HG03520 (cell line): ENCODE measurements around the gene SLC41A2.
"Not testable (repeated sequence)": the region's sequence is repeated elsewhere in the genome, so short reads cannot be mapped to it uniquely, and the experiment has no call there.

Experiments used
- ATAC-seq: cut with Tn5 transposase; IDR thresholded peaks from one replicate; pipeline ENCODE4 v1.9.1; 2021; ENCODE audit warnings: mild to moderate bottlenecking, moderate library complexity; ENCODE audit not compliant: unreplicated experiment

The SLC41A2 gene, protein sequence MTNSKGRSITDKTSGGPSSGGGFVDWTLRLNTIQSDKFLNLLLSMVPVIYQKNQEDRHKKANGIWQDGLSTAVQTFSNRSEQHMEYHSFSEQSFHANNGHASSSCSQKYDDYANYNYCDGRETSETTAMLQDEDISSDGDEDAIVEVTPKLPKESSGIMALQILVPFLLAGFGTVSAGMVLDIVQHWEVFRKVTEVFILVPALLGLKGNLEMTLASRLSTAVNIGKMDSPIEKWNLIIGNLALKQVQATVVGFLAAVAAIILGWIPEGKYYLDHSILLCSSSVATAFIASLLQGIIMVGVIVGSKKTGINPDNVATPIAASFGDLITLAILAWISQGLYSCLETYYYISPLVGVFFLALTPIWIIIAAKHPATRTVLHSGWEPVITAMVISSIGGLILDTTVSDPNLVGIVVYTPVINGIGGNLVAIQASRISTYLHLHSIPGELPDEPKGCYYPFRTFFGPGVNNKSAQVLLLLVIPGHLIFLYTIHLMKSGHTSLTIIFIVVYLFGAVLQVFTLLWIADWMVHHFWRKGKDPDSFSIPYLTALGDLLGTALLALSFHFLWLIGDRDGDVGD

DNA sequence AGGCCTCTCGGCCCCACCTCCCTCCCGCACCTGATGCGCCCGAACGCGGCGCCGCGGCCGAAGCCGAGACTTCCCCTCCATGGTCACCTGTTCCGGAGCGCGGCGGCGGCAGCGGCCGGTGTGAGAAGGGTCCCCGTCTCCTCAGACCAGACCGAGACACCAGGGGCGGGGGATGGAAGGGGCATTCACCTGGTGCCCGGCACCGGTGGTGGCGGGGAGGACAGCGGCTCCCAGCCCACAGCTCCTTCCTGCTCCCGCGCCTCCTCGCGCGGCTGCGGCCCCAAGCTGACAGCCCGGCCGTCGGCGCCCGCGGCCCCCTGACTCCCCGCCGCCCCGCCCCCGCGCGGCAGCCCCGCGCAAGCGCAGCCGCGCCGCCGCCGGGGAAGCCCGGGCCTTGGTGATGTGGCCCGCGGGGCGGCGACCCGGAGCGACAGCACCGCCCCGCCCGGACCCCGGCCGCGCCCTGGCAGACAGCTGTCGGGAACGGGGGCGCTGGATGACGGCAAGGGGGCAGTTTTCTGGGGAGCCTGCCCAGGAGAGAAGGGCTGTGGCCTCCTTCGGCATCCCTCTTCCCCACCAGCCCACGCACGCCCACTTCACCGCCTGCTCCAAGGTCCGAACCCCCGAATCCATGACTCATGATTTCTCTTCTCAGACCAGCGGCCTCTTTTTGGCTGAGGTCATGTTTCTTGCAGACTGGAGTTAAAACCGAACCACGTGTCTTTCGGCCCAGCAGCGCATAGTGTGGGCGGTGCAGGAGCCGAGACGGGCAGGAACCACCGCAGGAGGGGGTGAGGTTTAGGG is at the start of gene SLC41A2:
Gene SLC41A2 (minus strand): TSS at position 290 of the 804 bp plus-strand sequence. CDS start 29,763 bp downstream, outside the sequence.
- ATAC-seq = peak; percentile 65

DNA sequence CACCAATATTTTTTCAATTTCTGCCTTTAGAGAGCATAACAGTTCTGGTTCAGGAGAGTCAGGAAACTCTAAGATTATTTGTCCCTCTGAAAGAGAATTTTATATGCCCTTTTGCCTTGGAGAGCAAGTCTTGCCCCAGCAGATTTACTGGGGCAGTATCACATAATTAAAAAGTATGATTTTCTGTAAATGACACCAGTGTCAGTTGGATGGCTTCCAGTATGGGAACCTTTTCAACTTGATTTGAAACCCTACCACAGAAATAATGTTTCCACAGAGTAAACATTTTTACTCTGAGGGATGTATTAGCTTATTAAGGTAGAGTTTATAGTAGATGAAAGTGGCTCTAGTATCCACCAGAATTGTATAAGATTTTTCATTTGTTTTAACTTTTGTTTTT is 43.4 kb upstream of the SLC41A2 start:
- ATAC-seq = no peak

DNA sequence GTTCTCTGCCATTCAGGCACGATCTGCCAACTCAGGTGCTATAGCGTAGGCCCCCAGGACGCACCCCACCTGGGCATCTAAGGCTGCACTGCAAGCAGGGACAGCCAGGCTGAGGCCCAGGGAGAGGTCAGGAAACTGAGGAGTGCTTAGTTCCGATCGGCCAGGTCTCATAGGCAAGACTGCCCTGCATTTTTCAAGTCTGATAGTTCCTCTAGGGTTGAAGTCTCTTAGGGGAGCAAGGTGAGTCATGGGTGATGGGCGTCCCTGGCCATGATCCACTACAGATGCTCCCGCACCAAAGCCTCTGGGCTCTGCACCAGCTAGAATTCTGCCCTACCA is 41.2 kb upstream of the SLC41A2 start:
- no peak for ATAC-seq

DNA sequence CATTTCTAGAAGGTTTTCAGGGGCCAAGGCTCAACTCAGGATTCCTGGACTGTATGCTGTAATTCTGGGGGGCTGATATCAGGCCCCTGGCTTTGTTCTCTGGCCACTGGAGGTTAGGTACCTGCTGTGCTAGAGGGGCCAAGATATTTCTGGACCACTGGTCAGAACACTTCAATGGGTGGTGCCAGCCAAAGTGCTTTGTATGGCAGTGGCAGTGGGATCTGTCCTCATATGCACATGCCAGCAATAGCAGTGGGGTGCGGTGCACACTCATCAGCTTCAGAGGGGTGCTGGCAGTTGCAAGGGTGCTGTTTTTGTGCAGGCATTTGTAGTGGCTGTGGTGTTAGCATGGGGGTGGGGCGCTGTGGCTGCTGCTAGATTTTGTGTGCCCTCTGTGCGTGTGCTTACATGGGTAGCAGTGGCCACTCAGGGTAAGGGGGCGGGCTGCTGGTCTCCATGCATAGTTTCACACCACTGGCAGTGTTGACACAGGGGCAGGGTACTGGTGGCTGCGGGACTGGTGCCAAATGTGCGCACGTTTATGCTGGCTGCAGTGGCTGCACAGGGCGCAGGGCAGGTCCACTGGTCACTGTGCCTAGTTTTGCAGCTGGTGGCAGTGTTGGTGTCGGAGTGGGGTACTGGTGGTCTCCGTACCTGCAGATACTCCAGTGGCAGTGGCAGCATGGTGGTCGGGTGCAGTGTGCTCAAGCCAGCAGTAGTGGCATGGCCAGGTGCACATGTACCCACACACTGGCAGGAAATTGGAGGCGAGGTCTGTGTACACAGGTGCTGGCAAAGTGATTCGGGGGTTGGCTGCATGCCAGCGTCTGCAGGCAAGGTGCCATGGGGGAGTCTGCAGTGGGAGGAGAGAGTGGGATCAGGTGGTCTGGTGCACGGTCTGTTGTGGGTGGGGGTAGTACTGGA is 40.6 kb upstream of the SLC41A2 start:
- ATAC-seq = no peak

DNA sequence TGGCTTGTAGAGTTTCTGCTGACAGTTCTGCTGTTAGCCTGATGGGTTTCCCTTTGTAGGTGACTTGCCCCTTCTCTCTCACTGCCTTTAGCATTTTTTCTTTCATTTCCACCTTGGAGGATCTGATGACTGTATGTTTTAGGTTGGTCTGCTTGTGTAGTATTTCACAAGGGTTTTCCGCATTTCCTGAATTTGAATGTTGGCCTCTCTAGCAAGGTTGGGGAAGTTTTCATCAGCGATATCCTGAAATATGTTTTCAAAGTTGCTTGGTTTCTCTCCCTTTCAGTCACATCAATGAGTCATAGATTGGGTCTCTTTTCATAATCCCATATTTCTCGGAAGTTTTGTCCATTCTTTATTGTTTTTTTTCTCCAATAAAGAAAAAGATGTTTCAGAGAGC is 39.5 kb upstream of the SLC41A2 start:
- ATAC-seq = no peak

DNA sequence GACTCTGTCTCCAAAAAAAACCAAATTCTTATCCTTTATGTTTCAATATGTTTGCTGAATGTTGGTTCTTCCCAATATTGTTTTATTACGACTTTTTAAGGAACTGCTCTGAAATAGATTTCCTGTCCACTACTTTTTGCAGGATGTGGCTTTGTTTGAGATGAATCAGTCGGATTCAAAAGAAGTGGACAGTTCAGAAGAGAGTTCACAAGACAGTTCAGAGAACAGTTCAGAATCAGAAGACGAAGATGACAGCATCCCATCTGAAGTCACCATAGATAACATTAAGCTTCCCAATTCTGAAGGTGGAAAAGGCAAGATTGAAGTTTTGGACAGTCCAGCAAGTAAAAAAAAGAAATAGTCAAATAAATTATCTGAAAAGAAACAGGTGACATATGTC is 36.2 kb upstream of the SLC41A2 start:
- ATAC-seq = no peak

DNA sequence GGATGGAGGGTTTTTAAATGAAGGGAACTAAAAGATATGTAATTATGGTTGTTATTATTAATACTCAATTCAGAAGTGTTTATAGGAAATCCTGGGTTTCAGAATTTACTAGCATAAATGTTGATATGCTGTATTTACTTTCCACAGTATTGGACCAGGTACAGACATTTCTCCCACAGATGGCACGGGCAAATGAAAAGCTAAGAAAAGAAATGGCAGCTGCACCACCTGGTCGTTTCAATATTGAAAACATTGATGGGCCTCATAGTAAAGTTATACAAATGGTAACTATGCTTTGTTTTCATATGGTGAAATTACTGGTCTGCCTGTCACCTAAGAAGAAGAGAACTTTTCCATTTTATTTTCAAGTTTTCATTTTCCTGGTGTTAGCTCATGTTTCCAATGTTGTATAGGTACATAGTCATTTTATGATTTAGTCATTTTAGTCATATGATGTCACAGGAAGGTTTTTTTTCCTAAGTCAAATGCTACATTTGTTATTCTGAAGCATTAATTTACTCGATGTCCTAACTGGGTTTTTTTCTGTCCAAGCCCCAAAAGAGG is 33.6 kb upstream of the SLC41A2 start:
- no peak for ATAC-seq

DNA sequence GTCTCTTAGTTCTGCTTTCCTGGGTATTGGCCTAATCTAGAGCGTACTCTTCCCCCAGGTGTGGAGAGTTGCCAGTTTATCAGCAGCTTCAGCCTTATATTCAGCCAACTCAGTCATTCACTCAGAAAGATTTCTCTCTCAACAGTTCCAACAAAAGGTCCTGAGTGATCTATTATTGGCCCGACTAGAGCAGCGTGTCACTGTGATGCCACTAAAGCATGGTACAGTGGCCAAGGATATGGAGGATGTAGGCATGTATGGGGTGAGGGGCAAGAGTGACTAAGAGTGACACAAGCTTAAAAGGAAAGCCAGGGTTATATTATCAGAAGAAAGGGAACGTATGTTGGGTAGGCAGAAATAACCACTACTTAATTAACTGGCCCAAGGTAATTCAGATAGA is 32.9 kb upstream of the SLC41A2 start:
- ATAC-seq = no peak

DNA sequence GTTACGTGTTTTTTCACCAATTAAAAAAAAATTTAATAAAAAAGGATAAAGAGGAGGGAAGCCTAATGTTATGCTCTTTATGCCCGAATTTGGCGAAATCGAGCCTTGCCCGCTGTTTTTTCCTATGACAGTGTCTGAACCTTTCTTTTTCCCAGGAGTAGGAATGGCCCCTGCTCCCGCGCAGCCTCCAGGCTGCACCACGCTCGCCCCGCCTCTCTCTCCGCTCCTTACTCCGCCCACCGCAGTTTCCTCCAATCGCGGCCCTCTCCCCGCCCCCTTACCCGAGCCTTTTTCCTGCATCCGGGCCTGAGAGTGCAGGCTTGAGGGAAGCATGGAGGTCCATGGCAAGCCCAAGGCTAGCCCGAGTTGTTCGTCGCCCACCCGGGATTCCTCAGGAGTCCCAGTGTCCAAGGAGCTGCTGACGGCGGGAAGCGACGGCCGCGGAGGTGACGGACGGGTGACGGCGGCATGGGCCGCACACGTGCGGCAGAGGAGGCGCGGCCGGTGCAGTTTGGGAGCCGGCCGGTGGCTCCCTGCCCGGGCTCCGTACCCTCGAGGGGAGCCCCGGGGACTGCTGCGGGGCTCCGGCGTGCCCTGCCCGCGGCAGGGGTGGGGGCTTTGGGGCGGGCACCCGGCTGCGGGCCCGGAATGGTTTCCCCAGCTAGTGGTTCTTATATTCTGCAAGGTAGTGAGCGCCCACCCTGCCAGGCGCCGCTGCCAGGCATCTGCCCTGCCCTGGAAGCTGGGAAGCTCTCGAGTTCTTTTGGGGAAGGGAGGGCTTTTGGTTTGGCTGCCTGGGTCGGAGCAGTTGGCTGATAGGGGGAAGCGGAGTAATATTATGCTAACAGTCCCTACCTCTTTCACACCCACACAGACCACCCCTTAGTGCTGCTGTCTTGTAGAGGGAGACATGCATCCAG is 28.2 kb upstream of the SLC41A2 start, which contains the start of gene NOPCHAP1:
Gene NOPCHAP1 (plus strand): TSS at position 295 of the 920 bp plus-strand sequence. CDS start 37 bp downstream, at position 332.
- ATAC-seq = peak; percentile 86

DNA sequence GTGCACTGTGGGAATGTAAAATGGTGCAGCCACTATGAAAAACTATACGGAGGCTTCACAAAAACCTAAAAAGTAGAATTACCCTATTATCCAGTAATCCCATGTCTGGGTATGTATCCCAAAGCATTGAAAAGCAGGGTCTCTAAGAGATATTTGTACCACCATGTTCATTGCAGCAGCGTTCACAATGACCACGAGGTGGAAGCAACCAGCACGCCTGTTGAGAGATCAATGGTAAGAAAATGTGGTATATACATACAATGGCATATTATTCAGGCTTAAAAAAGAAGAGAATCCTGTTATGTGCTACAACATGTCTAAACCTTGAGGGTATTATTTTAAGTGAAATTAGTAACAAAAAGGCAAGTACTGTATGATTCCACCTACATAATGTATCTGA is 27.1 kb upstream of the SLC41A2 start:
- no peak for ATAC-seq

DNA sequence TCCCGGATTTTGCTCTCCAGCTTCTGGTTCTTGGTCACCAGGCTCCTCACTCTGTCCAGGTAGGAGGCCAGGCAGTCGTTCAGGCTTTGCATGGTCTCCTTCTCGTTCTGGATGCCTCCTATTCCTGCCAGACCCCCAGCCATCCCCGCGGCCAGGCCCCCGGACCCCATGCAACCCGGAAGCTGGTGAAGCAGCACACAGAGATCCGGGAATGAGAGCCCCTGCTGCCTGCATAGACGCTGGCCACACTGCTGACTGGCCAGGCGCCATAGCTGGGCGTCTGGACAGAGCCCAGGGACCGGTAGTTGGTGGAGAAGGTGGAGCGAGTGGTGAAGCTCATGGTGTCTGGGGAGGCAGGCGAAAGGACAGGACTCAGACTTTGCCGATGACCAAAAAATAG is 19.6 kb upstream of the SLC41A2 start:
- ATAC-seq = not testable (repeated sequence)

DNA sequence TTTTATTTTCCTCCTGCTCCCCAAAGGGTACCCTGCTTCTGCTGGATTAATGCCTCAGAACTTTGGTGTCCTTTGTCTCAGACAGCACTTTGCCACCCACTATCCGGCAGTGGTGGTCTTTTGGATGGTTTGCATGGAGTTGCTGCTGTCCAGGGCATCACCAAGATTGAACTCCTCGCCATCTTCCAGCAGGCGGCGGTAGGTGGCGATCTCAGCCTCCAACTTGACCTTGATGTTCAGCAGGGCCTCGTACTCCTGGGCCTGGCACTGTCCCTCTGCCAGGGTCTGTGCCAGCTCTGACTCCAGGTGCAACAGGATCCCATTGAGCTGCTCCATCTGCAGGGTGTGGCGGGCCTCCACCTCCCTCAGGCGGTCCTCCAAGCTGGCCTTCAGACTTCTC is 18.6 kb upstream of the SLC41A2 start:
- no peak for ATAC-seq

DNA sequence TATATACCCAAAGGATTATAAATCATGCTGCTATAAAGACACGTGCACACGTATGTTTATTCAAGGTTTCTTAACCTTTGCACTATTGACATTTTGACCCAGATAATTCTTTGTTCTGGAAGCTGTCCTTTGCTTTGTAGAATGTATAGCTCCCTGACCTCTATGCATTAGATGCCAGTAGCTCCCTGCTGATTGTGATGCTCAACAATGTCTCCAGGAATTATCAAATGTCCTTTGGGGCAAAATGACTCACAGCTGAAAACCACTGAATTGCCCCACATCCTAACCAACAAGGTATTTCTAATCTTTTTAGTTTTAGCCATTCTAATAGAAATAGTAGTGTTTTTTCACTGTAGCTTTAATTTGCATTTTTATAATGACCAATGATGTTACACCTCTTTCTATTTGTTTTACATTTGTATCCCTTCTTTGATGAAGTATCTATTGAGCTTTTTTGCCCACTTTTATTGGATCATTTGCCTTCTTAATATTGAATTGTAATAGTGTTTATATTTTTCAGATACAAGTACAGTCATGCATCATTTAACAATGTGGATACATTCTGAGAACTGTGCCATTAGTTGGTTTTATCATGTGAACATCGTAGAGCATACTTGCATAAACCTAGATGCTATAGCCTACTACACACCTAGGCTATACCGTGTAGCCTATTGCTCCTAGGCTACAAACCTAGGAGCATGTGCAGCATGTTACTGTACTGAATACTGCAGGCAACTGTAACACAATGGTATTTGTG is 17.7 kb upstream of the SLC41A2 start:
- no peak for ATAC-seq

DNA sequence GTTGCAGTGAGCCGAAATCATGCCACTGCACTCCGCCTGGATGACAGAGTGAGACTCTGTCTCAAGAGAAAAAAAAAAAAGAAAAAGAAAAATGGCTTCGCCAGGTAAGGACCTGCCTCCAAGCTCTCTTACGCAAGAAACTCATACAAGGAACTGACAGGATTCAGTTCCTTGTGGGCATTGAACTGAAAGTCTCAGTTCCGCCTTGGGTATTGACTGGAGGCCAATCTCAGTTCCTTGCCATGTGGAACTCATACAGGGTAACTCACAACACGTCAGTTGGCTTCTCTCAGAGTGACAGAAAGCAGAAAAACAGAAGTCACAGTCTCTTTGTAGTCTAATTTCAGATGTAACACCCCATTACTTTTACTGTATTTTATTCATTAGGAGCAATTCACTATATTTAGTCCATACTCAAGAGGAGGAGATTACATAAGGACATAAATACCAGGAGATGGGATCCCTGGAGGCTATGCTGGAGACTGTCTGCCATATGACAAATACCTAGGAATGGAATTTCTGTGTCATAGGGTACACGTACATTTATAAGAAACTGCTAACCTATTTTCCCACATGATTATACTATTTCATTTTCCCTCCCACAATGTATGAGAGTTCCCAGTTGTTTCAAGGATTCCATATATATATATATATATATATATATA is 16.7 kb upstream of the SLC41A2 start:
- peak; percentile 91 for ATAC-seq

DNA sequence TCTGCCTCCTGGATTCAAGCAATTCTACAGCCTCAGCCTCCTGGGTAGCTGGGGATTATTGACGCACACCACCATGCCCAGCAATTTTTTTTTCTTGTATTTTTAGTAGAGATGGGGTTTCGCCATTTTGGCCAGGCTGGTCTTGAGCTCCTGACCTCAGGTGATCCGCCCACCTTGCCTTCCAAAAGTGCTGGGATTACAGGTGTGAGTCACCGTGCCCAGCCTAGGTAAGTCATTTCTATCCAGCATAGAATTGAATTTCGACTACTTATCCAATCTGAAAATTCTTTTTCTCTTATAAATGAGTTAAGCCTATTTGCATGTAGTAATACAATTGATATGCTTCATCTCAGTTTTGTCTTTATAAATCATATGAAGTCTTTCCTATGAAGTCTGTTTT is 15.2 kb upstream of the SLC41A2 start:
- ATAC-seq = no peak

DNA sequence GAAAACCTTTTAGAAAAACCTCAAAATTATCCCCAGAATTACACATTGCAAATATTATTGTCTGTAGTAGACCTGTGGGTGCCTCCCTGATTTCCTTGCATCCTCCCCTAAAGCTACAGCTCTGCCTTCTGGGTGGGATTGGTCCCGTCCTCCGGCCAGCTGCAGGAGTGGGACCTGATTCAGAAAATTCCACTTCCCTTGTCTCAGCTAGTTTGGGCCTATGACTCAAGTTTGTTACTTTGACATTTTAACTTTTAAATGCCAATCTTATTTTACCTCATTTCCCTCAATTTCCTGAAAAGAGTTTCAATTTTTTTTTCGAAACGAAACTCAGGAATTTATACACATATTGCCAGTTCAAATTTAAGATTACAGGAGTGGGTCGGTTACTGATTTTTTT is 13.2 kb upstream of the SLC41A2 start:
- no peak for ATAC-seq

DNA sequence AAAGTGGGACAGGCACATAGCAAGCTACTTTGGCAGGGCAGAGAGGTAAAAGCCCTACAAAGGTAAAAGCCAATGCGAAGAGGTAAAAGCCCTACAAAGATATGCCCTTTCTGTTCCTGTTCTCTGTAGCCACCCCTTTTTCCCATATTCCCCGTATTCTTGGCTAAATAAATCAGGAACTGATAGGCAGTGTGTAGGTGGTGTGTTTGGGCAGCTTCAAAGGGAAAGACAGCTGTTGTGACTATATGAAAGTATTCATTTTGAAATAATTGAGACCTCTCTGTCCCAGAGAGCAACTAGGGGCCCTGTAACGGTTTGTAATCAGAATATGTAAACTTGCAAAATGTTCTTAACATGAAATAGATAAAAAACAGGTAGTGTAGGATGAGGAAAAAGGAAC is 11.3 kb upstream of the SLC41A2 start:
- ATAC-seq = no peak

DNA sequence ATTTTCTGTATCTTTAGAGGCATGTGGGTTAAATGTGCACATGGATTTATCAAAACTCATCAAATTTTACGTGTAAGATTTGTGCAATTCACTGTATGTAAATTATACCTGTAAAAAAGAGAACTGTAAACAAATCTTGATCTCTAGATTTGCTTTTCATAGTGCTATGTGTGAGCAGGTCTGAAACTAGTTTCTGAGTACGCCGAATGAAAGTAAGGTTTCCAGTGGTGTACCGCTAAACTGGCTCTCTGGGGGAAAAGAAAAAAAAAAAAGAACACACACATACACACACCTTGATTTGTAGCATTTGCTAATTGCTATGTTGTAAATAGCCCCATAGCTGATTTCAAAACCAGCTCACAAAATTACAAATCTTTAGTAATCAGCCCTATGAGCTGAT is 8.6 kb upstream of the SLC41A2 start:
- peak; percentile 89 for ATAC-seq
